NCI-H2081 treated with DMSO at 0.1 percent for 48 hours (cell line): ENCODE data around the gene CREB5.

Experiments used
- DNase-seq: peaks from one replicate; lab custom pipeline; 2025; lab: John Stamatoyannopoulos, UW

Gene CREB5

DNA sequence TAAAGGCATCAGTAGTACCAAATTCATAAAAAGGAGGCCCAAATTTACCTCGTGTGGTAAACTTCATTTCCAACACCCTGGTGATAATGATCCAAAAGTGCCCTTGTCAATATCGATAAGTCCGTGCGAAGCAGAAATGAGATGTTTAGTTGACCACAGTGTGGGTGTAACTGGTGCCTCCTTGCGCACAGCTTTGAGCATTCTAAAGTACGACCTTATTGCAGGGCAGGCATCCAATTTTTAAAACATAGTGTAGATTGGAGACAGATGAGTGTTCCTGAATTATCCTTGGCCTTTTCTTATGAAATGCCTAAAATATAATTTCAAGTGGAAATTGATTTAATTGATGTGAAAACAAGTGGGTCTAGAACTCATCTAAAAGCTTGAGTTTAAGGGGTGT, 297.4 kb downstream of the CREB5 start:
- no peak for DNase-seq

DNA sequence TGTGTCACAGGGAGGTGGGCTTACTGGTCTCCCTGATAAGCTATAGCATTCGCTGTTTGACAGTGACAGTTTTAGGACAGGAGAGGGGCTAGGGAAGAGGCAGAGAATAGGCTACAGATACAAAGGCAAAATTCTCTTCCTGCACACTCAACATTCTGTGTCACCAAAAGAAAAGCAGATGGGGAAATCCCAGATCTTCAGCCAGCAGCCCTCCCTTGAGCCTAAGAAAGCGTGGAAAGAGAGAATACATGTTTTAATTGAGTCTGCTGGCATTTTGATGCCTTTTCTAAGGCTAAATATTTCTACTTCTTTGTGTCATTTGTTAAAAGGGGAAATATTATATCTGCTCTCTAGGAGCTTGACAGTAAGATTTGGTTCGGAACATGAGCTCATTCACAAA, 298.8 kb downstream of the CREB5 start:
- DNase-seq = no peak

DNA sequence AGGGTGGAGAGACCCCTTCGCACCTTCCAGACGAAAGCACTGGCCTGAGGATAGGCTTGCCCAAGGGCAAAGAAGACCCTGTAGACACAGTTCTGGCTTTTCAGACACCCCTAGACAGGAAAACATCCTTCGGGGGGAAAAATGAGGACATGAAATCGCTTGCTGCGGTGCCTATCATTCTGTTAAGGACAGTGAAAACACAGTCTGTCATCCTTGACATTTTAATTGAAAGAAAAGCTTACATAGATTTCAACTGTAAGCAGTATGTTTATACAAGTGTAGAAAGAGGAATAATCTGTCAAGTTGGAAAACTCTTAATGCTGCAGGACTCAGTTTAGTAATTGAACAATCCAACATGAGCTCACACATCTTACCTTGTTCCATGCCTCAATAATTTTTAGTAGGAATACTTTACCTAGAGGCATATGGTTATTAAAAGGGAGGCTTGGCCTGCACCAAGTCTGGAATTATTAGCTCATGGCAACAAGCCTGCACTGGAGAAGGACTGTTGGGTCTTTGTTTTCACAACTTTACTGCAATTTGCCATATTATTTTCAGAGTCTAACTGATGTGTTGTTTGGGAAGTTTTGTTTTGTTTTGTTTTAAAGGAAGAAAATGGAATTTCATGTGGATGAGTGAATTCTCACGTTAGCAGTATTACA, 302.3 kb downstream of the CREB5 start:
- DNase-seq = no peak

DNA sequence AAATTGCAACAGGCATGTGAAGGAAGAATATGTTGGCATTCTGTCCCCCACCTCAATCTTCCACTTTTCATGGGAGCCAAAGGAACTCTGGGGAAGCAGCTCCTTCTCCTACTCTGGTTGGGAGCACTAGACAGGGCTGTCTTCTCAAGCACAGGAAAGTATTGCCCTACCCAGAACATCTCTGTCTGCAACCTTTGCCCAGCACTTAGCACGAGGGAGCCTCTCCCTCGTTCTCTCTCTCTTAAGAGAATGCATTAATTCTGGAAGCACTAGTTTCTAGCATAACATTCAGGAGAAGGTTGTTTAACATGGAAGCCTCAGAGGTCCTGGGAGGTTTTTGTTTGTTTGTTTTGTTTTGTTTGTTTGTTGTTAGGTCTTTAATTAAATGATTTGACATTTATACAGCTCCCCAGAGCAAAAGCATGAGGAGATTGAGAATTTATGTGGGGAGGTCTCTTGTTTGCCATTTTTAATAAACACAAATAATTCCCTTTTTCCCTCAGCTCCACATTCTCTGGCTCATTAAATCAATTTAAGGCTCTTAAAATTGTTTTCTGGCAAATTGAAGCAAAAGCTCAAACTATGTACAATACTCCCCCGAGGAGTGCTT, 305.2 kb downstream of the CREB5 start:
- DNase-seq = no peak

DNA sequence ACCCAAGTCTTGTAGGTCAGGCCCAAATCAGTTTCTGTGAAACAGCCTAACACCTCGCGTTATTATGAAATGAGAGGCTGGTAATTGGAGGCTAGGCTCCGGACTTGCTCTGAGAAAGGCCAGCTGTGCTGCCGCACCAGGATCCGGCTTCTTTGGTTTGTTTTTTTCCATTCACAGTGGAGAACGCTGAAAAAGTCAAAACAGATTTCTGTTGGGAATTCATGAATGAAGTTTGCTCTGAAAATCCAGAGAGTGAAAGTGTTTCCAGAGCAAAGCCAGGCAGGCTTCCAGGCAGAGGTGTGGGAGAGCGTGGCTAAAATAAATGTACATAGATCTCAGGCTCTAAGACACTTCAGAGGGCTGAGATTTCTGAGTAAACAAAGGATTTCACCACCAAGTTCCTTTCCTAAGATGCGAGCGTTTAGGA, 305.8 kb downstream of the CREB5 start:
- DNase-seq = no peak

DNA sequence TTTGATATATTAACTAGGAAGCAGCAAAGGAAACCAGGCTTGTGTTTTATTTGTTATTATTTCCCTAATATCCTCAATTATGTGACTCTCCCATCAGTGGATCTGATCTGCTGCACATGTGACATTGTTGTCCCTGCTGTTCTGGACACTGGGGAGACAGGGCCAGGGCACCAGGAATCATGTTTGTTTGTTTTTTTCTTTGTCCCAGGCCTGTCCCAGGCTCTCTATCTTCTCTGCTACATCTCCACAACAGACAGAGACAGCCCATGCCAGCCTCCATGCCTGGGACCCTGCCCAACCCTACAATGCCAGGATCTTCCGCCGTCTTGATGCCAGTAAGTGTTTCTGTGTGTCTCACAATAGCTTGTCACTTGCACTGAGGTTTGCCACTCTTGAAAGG, 306.2 kb downstream of the CREB5 start:
- DNase-seq = no peak

DNA sequence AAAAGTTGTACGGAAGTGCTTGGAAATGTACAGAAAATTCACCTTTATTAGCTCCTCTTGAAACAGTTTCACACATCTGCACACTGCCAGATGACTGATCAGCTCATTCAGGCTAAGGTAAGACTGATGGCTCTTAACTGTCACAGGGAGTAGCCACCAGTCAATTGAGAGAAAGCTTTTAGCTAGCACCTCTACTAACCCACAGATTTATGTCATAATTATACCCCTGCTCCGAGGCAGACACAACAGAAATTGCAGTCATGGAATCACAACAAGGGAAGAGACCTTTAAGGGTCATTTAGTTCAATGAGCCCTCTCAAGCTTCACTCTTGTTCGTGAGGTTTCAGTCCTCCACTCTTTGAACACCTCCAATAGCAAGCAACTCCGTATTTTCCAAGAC, 310.4 kb downstream of the CREB5 start:
- peak; percentile 13 for DNase-seq

DNA sequence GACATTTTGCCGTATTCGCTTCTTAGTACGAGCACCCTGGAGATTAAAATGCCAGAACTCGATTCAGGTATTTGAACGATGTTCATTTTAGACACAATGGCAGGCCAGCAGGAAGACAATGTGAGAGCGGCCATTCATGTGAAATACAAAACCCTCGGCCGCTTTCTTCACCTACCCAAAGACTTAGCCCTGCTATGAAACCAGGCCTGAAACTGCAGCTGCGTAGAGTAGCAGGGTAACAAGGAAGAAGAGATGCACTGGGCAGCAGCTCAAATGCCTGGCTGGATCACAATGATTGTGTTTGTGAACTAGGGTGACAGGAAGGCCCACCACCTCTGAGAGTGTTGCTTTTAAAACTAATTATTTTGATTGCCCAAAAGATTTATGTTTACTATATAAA, 311.0 kb downstream of the CREB5 start:
- no peak for DNase-seq

DNA sequence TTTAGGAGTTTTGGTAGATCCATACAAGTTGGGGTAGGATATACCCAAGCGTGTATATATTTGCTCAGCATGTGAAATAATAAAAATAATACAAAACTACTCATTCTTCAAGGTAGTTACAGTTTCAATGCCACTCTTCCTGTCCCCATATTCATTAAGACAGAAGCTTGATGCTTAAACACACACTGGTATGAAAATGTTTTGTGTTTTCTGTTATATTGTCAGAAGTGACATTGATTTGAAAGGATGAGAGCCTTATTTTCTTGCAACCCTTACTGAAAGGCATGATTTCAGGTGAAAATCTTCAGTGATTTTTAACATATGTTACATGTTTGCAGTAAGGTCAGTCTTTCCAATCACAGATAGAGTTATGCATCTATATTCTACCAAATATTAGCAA, 312.2 kb downstream of the CREB5 start:
- no peak for DNase-seq

DNA sequence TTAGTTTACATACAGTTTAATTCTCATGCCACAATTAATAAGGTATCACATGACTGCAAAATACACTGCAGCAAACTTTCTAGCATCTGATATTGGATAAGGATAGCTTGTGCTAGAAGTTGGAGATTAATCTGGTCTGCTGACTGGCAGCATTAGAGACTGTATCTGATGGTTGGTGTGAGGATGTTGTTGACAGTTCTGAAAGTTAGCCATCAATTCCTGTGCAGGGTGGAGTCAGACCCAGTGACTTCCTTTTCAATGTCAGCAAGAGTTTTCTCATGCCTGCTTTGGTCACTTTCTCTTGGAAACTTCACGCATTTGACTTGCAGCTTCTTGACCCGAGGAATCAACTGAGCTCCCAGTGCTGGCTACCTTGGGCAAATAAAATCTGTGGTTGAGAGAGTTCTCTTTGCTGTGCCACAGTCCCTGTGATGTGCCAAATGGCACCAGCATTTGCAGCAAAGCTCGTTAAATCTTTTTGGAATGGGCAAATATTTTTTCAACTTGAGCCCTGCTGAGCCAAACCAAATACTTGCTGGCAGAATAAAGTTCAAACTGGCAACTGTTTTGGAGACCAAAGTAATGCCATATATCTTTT, 312.8 kb downstream of the CREB5 start:
- DNase-seq = no peak

DNA sequence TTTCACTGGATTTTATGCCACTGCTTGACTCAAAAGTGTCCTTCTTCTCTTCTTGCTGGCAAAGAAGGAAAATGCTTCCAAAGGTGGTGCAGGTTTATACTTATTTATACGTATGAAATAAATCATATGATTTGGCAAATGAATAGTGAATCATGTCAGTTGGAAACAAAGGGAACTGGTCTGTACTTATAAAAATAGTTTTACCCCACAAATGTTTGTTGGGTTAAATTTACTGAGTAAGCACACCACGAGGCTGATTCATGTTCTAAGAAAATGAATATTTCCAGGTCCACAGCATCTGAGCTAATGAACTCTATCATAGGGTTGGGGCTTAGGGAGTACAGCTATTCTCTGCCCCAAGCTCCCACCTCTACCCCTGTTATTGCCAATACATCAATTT, 313.6 kb downstream of the CREB5 start:
- DNase-seq = no peak

DNA sequence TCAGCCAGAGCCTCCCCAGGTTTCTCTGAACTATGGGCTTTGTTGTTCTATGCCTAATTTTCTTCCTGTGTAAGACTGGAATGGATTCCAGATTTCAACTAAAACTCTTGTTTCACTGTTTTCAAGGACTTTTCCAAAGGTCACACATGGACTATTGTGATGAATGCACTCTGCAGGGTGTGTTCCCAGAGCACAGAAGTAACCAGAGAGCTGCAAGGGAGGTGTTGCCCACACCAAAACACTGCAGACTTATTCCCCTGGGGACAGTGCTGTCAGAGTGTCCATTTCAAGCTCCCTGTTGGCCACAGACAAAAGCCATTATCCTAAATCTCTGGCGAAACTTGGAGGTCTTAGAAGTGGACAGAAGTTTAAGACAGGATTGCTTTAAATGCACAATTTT, 314.2 kb downstream of the CREB5 start:
- DNase-seq = no peak

DNA sequence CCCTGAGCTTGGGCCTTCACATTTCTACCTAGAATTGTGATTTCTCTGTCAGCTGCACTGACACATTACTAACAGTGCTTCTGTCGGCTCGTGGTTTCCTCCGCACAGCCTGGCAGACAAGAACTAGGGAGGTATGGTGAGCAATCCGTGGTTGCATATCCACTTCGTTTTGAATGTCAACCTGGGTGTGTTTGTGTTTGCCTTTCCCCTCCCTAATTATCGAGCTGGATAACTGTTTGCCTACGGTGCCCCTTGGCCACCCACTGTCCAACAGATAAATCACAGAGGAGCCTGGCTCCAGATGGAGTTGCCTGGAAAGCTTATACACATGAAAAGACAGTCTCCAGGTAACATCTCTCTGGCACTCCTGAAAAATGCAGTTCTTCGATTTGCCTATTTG, 317.0 kb downstream of the CREB5 start:
- DNase-seq = peak; percentile 41

DNA sequence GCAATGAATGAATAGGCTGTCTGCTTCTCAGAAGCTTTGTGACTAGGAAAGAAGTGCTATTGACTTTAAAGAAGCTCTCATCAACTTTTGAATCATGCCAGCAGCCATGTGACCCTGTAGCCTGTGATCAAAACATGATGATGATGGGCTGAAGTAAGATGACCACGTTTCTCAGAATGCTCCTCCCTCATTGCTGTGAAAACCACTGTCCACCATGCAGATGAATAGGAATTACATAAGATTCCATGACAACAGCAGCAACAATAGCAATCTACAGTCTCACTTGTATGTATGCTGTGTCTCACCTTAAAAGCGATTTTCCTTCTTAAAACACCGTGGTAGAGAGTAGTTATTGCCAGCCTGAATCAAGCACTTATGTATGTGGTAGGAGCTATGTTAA, 317.4 kb downstream of the CREB5 start:
- DNase-seq = no peak

DNA sequence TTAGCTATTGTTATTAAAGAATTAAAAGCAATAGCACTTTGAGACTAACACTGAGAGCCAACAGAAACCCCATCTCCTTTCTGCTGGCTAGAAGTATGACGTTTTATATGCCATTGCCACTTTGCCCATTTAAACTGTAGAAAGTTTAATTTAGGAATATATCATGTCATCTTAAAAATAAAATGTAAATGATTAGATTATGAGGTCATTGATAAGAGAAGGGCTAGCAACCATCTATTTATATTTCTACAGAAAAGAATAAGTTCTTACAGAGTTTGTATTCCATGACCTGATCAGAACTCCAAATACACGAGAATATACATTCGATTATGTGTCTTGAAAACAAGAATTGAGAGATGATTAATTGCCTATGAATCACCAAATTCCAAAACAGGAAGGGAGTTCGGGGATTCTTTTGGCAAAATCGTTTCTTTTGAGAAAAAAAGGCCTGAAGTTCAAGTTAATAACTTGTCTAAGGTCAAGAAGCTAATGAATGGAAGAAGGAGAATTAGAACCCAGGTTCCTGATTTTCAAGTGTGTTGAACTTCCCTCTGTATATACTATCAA, 318.9 kb downstream of the CREB5 start:
- no peak for DNase-seq

DNA sequence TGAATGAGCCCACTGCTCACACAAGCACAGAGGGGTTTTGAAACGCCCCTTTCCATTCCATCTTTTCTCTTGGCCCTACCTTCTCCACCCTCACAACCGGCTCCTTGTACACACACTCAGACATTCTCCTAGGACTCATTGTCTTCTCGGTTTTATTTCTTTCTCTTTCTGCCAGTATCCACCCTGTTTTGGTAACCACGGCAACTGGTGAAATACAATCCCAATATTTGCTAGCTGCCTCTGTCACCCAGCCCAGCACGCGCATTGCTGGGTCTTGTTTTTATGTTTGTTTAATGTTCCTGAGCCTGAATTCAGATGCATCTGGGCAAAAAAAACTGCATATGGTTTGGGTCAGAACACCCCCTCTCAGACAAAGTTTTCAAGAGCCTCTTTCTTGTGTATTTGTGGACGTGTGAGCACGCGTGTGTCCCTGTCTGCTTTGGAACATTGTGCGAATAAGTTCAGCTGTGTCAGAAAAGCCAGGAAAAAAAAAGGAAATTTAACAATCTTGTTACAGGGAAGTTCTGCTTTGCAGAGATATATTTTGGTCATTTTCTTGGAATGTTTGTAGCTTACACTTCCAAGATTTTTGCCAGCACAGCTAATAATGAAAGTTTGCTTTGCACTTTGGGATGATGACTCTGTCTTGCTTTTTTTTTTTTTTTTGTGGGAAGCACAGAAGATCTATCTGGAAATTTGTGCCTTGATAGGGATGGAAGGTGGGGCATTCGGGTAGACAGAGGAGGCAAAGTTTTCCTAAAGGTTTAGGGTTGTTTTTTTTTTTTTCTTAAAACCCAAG, 320.0 kb downstream of the CREB5 start:
- no peak for DNase-seq

DNA sequence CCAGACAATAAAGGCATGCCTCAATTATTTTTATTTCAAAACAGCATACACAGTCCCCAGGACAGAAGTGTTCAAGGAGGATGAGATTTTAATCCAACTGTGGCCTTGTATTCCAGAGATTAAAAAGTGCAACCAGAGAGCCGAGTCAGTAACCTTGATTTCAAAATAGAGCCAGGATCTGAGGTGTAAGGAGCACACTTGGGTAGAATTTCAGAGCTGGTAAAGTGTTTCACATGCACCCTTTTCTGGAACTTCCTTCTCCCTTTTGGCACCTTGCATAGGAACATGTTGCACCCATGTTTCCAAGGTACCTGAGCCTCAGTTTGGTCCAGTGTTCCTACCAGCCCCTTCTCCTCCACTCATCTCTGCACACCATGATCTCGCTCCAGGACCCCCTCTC, 320.7 kb downstream of the CREB5 start:
- no peak for DNase-seq

DNA sequence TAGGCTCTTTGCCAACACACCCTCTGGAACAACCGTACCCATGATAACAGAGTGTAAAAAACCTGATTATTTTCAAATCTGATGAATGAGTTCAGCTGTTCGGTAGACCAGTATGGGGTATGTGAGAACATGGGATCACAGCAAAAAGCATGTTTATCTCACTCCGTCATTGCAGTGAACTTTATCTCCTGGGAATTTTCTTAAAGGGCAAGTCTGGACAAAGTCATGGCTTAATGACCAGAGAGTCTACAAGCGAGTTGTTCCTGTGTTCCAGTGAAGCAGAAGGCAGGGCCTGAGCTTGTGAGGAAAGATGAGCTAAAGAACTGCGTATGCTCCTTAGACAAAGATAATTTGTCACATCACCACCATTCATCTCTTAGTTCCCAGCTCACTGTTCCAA, 326.1 kb downstream of the CREB5 start:
- no peak for DNase-seq

DNA sequence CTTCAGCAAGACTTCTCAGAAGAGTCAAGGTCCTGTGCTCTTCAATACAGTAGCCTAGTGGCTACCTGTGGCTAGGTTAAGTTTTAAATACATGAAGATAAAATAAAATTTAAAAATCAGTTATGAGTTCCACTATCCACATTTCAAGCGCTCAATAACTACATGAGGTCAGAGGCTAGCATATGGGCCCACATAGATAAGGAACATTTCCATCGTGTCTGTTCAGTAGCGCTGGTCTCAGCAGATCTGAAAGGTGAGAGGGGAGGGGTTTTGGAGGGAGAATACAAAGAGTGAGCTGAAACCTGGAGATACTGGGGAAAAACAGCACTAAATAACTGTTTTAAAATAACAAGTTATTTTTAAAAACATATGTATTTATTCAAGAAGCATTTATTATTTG, 326.8 kb downstream of the CREB5 start:
- DNase-seq = no peak

DNA sequence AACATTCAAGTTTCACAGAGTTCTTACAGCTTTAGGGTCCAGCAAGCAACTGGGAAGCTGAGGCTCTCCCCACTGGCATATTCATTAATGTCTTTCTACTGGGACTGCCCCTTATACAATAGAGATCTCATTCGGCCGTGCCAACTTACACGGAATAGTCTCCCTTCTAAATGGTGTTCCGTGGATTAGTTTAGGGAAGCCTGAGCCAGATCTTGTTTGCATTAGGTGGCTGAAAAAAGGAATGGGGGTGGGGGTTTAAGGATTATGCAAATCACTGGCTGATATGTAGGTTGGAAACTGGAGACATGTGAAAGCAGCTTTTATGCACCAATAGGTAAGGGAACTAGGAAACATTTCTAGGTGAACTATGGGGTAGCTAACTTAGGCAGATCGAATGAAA, 327.5 kb downstream of the CREB5 start:
- no peak for DNase-seq

DNA sequence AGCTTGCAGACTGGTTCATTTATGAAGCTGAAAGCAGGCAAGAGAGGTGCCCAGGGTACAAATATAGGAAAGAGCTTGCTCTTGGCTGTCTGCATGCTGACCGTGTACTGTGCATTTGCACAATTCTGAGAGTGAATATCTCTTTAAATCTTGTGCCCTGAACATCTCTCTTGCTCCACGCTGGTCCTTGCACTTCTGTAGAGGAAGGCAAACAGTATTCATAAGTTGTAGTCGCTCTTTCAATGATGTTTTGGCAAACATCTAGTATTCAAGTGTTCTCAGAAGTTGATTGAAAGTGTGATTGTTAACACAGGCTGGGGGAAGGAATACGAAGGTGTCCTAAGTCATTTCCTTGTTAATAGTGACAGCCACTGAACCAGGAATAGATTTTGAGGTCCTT, 332.6 kb downstream of the CREB5 start:
- DNase-seq = no peak

DNA sequence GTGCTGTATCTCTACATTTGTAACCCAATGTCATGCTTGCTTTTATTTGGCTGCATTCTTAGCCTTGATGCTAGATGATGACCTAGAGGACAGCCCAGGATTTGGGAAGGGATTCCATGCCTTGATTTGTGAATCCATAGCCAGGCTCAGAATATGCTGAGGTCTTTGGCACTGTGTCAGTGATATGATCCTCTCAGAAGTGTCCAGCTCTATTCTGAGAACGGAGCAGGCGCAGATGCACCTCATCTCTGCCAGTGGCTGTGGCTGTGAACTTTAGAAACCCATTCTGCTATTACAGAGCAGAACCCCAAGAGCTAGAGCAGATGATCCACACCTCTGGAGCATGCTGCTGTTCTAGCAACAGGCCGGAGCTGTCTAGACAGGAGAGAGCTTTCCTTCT, 333.0 kb downstream of the CREB5 start:
- no peak for DNase-seq

DNA sequence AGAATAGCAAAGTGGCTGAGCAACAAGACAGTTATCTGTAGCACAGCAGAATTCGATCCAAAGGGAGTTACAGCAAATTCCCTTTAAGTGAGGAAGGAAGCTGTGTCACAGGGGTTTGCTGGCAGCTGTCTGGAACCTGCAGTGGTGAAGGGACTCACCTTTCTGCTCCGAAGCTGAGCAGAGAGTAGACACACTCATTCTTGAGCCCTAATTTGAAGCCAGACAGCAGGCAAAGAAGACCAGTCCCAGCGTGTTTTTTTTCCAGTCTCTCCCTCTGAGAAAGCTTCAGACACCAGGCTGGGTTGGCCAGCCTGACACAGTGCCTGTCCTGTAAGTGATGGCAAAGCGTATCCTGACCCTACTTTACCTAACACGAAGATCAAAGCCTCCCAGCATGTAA, 335.1 kb downstream of the CREB5 start:
- DNase-seq = no peak
